ENCODE data around the gene IFIT2. TPM values are rescaled to one million over a fixed set of nuclear protein-coding genes. Genes with fewer than 3 reads are reported as not detected.

IFIT2 gene
- total RNA-seq, 1 donor from 2014 or later: not detected

- peaks cover 6% of the 10 kb centered on the region for H3K4me1 Mint-ChIP-seq (ENCODE audit: low read depth, unreplicated experiment)
- no peaks in the 10 kb centered on the region for H3K27me3 Mint-ChIP-seq (ENCODE audit: unreplicated experiment)
- no peak for DNase-seq
- H3K36me3 Mint-ChIP-seq (ENCODE audit: unreplicated experiment): no peaks in the 10 kb centered on the region
- no peak for TF ChIP-seq CTCF (IDR thresholded peaks at IDR 0.05; ENCODE audit: partially characterized antibody, unreplicated experiment)
- no peak overlapping the region for H3K4me3 Mint-ChIP-seq (ENCODE audit: unreplicated experiment)
- H3K9me3 Mint-ChIP-seq (ENCODE audit: unreplicated experiment): no peaks in the 10 kb centered on the region
- no peak overlapping the region for H3K27ac Mint-ChIP-seq (ENCODE audit: unreplicated experiment)
Observed at GRCh38 chr10:89263091-89263490, 38.8 kb upstream of the IFIT2 start.

GRCh38 chr10:89263531-89263930, 38.3 kb upstream of the IFIT2 start:
- H3K27me3 Mint-ChIP-seq (ENCODE audit: unreplicated experiment): no peaks in the 10 kb centered on the region
- H3K9me3 Mint-ChIP-seq (ENCODE audit: unreplicated experiment): no peaks in the 10 kb centered on the region
- TF ChIP-seq CTCF (IDR thresholded peaks at IDR 0.05; ENCODE audit: partially characterized antibody, unreplicated experiment): no peak
- no peak overlapping the region for H3K27ac Mint-ChIP-seq (ENCODE audit: unreplicated experiment)
- DNase-seq: no peak
- no peak overlapping the region for H3K4me3 Mint-ChIP-seq (ENCODE audit: unreplicated experiment)
- H3K36me3 Mint-ChIP-seq (ENCODE audit: unreplicated experiment): no peaks in the 10 kb centered on the region
- H3K4me1 Mint-ChIP-seq (ENCODE audit: low read depth, unreplicated experiment): peaks cover 6% of the 10 kb centered on the region

DNA sequence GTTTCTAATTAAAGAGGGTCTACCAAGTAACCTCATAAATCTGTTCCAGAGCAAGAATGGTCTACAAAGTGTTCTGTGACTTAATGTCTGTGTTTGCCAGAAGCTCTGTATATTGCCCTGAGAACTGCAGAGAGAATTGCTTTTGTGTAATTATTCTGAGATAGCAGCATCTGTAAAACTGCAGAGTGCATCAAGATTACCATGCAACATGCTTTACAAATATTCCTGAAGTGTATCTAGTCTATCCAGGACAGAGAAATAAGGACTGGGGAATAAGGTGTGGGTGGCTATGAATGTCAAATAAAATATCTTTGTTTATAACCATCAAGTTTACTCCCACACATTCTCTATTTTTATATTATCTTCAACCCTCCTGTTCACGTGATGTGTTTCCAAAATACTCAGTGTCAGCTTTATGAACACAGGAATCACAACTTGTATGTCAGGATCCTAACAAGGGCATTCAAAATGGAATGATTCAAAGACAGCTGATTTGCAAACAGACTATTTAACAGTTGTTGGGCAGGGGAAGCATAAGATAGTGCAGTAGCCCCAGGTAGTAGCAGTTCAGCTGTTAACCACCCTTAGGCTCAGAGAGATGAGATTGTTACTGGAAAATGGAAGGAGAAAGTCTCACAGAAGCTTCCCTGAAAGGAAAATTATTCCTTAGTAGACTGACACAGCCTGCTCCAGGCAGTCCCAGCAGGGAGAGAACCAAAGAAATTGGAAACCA, 35.0 kb upstream of the IFIT2 start:
- TF ChIP-seq CTCF (IDR thresholded peaks at IDR 0.05; ENCODE audit: partially characterized antibody, unreplicated experiment): no peak
- no peaks in the 10 kb centered on the region for H3K9me3 Mint-ChIP-seq (ENCODE audit: unreplicated experiment)
- H3K27me3 Mint-ChIP-seq (ENCODE audit: unreplicated experiment): no peaks in the 10 kb centered on the region
- peaks cover 3% of the 10 kb centered on the region for H3K4me1 Mint-ChIP-seq (ENCODE audit: low read depth, unreplicated experiment)
- DNase-seq: no peak
- no peak overlapping the region for H3K27ac Mint-ChIP-seq (ENCODE audit: unreplicated experiment)
- H3K36me3 Mint-ChIP-seq (ENCODE audit: unreplicated experiment): peaks cover 4% of the 10 kb centered on the region
- H3K4me3 Mint-ChIP-seq (ENCODE audit: unreplicated experiment): no peak overlapping the region

DNA sequence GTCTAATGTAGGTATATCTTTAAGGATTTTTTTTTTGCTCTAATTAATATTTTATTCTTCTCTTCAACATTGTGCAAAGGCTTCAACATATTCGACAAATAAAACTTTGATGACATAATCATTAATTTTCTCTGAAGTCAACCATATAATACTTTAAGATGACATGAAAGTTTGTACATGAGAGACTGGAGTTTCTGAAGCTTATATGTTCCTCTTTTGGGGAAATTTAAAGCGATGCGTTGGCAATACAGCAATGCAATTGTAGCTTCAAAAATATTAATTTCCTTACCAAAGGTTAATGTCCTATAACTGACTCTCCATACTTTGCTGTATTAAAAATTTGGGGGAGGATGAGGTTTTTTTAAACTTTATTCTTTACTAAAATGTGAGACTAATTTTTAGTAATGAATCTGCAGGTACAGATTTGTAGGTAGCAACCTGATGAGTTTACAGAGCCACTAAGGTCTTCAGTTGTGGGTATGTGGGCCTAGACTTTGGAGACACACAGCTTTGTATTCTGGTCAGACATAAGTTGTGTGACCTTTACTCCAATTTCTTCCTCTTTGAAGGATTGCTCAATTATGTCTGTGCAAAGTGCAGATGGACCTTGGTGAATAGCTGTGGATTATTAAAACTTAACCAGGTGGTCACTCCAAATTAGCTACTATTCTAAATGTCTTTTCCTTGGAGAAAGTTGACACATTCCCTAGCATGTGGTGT, 32.3 kb upstream of the IFIT2 start:
- TF ChIP-seq CTCF (IDR thresholded peaks at IDR 0.05; ENCODE audit: partially characterized antibody, unreplicated experiment): no peak
- Mint-ChIP-seq H3K27me3 (ENCODE audit: unreplicated experiment) (no peaks in the 10 kb centered on the region), H3K4me1 (ENCODE audit: low read depth, unreplicated experiment) (no peaks in the 10 kb centered on the region), H3K9me3 (ENCODE audit: unreplicated experiment) (no peaks in the 10 kb centered on the region), H3K36me3 (ENCODE audit: unreplicated experiment) (peaks cover 4% of the 10 kb centered on the region), H3K4me3 (ENCODE audit: unreplicated experiment) (no peak overlapping the region), H3K27ac (ENCODE audit: unreplicated experiment) (no peak overlapping the region)
- DNase-seq: no peak

- H3K4me1 Mint-ChIP-seq (ENCODE audit: low read depth, unreplicated experiment): no peaks in the 10 kb centered on the region
- DNase-seq: no peak
- no peak overlapping the region for H3K4me3 Mint-ChIP-seq (ENCODE audit: unreplicated experiment)
- H3K27me3 Mint-ChIP-seq (ENCODE audit: unreplicated experiment): no peaks in the 10 kb centered on the region
- H3K36me3 Mint-ChIP-seq (ENCODE audit: unreplicated experiment): peaks cover 4% of the 10 kb centered on the region
- H3K27ac Mint-ChIP-seq (ENCODE audit: unreplicated experiment): no peak overlapping the region
- no peak for TF ChIP-seq CTCF (IDR thresholded peaks at IDR 0.05; ENCODE audit: partially characterized antibody, unreplicated experiment)
- no peaks in the 10 kb centered on the region for H3K9me3 Mint-ChIP-seq (ENCODE audit: unreplicated experiment)
Observed at GRCh38 chr10:89270153-89270483, 31.7 kb upstream of the IFIT2 start.
